Measurements from ENCODE around the gene ATP9A.

DNA sequence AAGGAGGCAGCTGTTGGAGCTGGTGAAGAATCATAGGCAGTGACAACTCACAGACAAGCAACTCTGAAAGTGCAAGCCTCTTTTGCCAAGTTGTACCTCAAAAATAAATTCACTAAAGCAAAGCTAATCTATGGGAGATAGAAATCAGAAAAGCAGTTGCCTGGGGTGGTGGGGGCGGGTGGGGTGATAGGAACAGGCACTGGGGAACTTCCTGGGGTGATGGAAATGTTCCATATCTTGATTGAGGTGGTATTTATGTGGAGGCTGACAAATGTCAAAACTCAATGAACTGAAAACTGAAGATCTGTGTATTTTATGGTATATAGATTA, 52.4 kb downstream of the ATP9A start:
- TF ChIP-seq CTCF (IDR thresholded peaks at IDR 0.05; ENCODE audit: low read depth, low read length, missing input control) (no peak), FOXA1 (IDR thresholded peaks at IDR 0.05) (no peak), JUND (IDR thresholded peaks at IDR 0.05) (no peak), TAF1 (conservative IDR thresholded peaks at IDR 0.05) (no peak), YY1 (IDR thresholded peaks at IDR 0.05) (no peak), RAD21 (IDR thresholded peaks at IDR 0.05) (no peak), NR2F2 (IDR thresholded peaks at IDR 0.05) (no peak), HNF4G (IDR thresholded peaks at IDR 0.05) (no peak)
- TF ChIP-seq, protein P1, sequence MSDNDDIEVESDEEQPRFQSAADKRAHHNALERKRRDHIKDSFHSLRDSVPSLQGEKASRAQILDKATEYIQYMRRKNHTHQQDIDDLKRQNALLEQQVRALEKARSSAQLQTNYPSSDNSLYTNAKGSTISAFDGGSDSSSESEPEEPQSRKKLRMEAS (IDR thresholded peaks at IDR 0.05): no peak
- TF ChIP-seq, protein P2, sequence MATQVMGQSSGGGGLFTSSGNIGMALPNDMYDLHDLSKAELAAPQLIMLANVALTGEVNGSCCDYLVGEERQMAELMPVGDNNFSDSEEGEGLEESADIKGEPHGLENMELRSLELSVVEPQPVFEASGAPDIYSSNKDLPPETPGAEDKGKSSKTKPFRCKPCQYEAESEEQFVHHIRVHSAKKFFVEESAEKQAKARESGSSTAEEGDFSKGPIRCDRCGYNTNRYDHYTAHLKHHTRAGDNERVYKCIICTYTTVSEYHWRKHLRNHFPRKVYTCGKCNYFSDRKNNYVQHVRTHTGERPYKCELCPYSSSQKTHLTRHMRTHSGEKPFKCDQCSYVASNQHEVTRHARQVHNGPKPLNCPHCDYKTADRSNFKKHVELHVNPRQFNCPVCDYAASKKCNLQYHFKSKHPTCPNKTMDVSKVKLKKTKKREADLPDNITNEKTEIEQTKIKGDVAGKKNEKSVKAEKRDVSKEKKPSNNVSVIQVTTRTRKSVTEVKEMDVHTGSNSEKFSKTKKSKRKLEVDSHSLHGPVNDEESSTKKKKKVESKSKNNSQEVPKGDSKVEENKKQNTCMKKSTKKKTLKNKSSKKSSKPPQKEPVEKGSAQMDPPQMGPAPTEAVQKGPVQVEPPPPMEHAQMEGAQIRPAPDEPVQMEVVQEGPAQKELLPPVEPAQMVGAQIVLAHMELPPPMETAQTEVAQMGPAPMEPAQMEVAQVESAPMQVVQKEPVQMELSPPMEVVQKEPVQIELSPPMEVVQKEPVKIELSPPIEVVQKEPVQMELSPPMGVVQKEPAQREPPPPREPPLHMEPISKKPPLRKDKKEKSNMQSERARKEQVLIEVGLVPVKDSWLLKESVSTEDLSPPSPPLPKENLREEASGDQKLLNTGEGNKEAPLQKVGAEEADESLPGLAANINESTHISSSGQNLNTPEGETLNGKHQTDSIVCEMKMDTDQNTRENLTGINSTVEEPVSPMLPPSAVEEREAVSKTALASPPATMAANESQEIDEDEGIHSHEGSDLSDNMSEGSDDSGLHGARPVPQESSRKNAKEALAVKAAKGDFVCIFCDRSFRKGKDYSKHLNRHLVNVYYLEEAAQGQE (IDR thresholded peaks at IDR 0.05): no peak
- TF ChIP-seq, protein P3, sequence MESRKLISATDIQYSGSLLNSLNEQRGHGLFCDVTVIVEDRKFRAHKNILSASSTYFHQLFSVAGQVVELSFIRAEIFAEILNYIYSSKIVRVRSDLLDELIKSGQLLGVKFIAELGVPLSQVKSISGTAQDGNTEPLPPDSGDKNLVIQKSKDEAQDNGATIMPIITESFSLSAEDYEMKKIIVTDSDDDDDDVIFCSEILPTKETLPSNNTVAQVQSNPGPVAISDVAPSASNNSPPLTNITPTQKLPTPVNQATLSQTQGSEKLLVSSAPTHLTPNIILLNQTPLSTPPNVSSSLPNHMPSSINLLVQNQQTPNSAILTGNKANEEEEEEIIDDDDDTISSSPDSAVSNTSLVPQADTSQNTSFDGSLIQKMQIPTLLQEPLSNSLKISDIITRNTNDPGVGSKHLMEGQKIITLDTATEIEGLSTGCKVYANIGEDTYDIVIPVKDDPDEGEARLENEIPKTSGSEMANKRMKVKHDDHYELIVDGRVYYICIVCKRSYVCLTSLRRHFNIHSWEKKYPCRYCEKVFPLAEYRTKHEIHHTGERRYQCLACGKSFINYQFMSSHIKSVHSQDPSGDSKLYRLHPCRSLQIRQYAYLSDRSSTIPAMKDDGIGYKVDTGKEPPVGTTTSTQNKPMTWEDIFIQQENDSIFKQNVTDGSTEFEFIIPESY (IDR thresholded peaks at IDR 0.05): no peak

Data from liver (tissue), 3 donors.